Uterus (tissue), 2 donors: Measurements from ENCODE around the gene ZSWIM5.

Source experiments
- CTCF ChIP-seq, 4 experiments: fragments of 200-600 bp in 2 of 4; fragments of 450-650 bp in 2 of 4; sonication (generic) in 2 of 4; IDR thresholded peaks; one replicate each; pipeline ENCODE4 v1.5.1; 2016 to 2019; ENCODE audit warnings: antibody characterized with exemption in 4 of 4, mild to moderate bottlenecking in 2 of 4, moderate library complexity in 1 of 4
- POLR2A ChIP-seq, 2 donors: fragments of 450-650 bp; IDR thresholded peaks; one replicate each; pipeline ENCODE4 v1.6.1; 2016; ENCODE audit warnings: antibody characterized with exemption in 2 of 2, mild to moderate bottlenecking in 1 of 2, moderate library complexity in 1 of 2

DNA sequence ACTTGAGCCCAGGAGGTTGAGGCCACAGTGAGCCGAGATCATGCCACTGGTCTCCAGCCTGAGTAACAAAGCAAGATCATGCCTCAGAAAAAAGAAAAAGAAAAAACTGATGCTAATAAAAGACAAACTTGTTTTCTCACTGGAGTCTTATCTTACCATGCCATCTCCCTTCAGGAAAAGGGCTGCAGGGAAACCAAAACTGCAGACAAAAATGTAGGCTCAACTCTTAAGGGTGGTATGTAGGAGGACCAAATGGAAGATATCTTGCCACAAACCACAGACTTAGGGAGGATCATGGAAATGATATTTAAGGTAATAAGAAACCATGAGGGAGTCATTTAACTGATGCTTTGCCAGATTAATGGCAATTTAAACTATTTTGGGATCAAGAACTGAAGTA, 161.5 kb downstream of the ZSWIM5 start:
- no peak for TF ChIP-seq POLR2A (IDR thresholded peaks at IDR 0.05)
- no peak for TF ChIP-seq CTCF (IDR thresholded peaks at IDR 0.05)
